HepG2 (cell line): ENCODE measurements around the gene MTA1. TPM values are rescaled to one million over a fixed set of nuclear protein-coding genes. Genes with fewer than 3 reads are reported as not detected.
A peak's percentile ranks its signal among the peaks of the same experiment; 100 is the strongest.

Experiments
- AKNA ChIP-seq: sonication (generic); formaldehyde crosslinking; IDR thresholded peaks from 2 replicates; pipeline ENCODE4 v1.4.0; 2020; ENCODE audit warnings: missing genetic modification reagents, borderline replicate concordance
- FOXC1 ChIP-seq: sonication (generic); formaldehyde crosslinking; IDR thresholded peaks from 2 replicates; pipeline ENCODE4 v1.8.0; 2022; ENCODE audit warnings: mild to moderate bottlenecking, missing genetic modification reagents, borderline replicate concordance
- FOXP1 ChIP-seq, 2 experiments: fragments of 450-650 bp in 1 of 2; IDR thresholded peaks; 2 replicates each; pipeline ENCODE4 v1.6.1; 2017 to 2018; ENCODE audit warnings: antibody characterized with exemption in 1 of 2
- GMEB2 ChIP-seq: IDR thresholded peaks from 2 replicates; pipeline ENCODE4 v1.6.1; 2016; ENCODE audit warnings: missing biosample characterization, missing genetic modification reagents, low read depth
- KDM5B ChIP-seq: sonication (generic); formaldehyde crosslinking; IDR thresholded peaks from 2 replicates; pipeline ENCODE4 v1.4.0; 2020; ENCODE audit warnings: missing genetic modification reagents, mild to moderate bottlenecking, borderline replicate concordance
- RERE ChIP-seq: IDR thresholded peaks from 2 replicates; pipeline ENCODE4 v1.6.1; 2016; ENCODE audit warnings: low read depth, missing genetic modification reagents, missing compliant biosample characterization
- SPEN ChIP-seq: sonication (generic); formaldehyde crosslinking; IDR thresholded peaks from 2 replicates; pipeline ENCODE4 v1.5.1; 2020; ENCODE audit warnings: low read depth, mild to moderate bottlenecking, missing genetic modification reagents
- TARDBP ChIP-seq: sonication (generic); formaldehyde crosslinking; IDR thresholded peaks from 2 replicates; pipeline ENCODE4 v1.8.0; 2022; ENCODE audit warnings: mild to moderate bottlenecking, missing genetic modification reagents
- THAP11 ChIP-seq: IDR thresholded peaks from 2 replicates; pipeline ENCODE4 v1.6.1; 2016; ENCODE audit warnings: missing biosample characterization, missing genetic modification reagents
- ZBTB49 ChIP-seq: sonication (generic); formaldehyde crosslinking; IDR thresholded peaks from 2 replicates; pipeline ENCODE4 v1.4.0; 2020; ENCODE audit warnings: missing genetic modification reagents, borderline replicate concordance
- ZFX ChIP-seq: sonication (generic); formaldehyde crosslinking; IDR thresholded peaks from 2 replicates; pipeline ENCODE4 v1.4.0; 2020; ENCODE audit warnings: mild to moderate bottlenecking, low read depth, missing genetic modification reagents, moderate library complexity
- ZGPAT ChIP-seq: IDR thresholded peaks from 2 replicates; pipeline ENCODE4 v1.6.1; 2016; ENCODE audit warnings: mild to moderate bottlenecking
- ZNF296 ChIP-seq: sonication (generic); formaldehyde crosslinking; conservative IDR thresholded peaks from 2 replicates; pipeline ENCODE4 v1.5.0; 2020; ENCODE audit warnings: mild to moderate bottlenecking, missing genetic modification reagents
- polyA plus RNA-seq, 8 experiments: library from polyadenylated mRNA; depleted of rRNA in 3 of 8; stranded (reverse) in 7 of 8; unstranded in 1 of 8; fragments of >200 nt; fragmentation: Illumina TruSeq in 4 of 8; extraction: Trizol in 4 of 8; gene quantifications; 2 replicates each; pipeline versions ENCODE4 v1.2.1 to v1.2.3, GENCODE V29; 2011 to 2016; ENCODE audit warnings: low read depth in 4 of 8, missing spikeins in 1 of 8, mixed read lengths in 1 of 8; ENCODE audit not compliant: insufficient read depth in 1 of 8
- total RNA-seq, 5 experiments: library from RNA; depleted of rRNA; stranded (reverse); fragments of >200 nt; fragmentation: Illumina TruSeq; extraction: Trizol; gene quantifications; 2 replicates each; pipeline ENCODE4 v1.2.3, GENCODE V29; 2016; ENCODE audit warnings: low read depth in 1 of 5

Gene MTA1
- total and polyA plus RNA-seq, 2 of the 13 experiments (the other 11 are each of a cell fraction or from before 2014, with no cell fraction given), result 35.2 to 85.8 TPM

- TF ChIP-seq SPEN (CRISPR knock-in tag) (peak; percentile 74), KDM5B (CRISPR knock-in tag) (peak; percentile 62; the same call in 1 of the 2 replicates), TARDBP (CRISPR knock-in tag) (no peak; the same call in 1 of the 2 replicates), FOXC1 (CRISPR knock-in tag) (no peak), FOXP1 (IDR thresholded peaks at IDR 0.05) (no peak), FOXP1 (CRISPR knock-in tag; IDR thresholded peaks at IDR 0.05) (no peak), ZFX (CRISPR knock-in tag) (peak; percentile 96), AKNA (CRISPR knock-in tag) (no peak), ZGPAT (CRISPR knock-in tag) (peak; percentile 42; the same call in 1 of the 2 replicates), GMEB2 (CRISPR knock-in tag) (no peak), ZBTB49 (CRISPR knock-in tag) (no peak), THAP11 (CRISPR knock-in tag) (peak; percentile 59), RERE (CRISPR knock-in tag) (no peak), ZNF296 (CRISPR knock-in tag) (no peak)
Measured at GRCh38 chr14:105485739-105486162, 66.1 kb downstream of the MTA1 start (continued).
